ENCODE results near the gene ZCCHC3.

The ZCCHC3 gene

DNA sequence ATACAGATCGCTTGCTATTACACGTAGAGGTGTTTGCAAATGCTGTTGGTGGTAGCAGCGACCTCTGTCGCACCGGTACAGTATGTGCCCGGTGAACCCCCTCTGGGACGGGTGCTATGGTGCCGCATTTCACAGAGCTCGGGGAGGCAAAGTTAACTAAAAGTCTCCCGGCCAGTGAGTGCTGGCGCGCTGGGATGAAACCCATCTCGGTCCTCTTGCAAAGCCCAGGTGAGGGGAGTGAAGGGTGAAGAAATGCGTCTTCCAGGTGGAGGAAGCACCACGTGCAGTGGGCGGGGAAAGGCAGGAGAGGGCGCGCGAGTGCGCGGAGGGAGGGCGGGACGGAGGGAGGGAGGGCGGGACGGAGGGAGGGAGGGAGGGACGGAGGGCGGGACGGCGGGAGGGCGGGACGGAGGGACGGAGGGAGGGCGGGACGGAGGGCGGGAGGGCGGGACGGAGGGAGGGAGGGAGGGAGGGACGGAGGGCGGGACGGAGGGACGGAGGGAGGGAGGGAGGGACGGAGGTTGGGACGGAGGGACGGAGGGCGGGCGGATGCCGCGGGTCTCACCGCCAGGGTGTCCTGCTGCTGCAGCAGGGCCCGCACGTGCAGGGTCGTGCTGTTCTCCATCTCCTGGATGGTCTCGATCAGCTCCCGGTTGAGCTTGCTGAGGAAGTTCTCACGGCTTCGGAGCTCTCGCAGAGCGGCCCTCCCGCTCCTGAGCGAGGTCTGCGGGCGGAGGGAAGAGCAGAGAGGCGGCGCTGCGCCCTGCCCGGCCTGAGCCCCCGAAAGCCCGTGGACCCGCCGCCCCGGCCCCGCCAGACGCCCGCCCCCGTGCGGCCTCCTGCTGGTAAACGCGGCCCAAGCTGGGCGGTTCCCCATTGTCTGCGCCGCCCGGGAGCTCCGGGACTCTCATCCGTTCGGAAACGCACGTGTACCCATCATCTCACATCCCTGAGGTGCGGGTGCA lies 18.5 kb upstream of the ZCCHC3 start:
- no peak for DNase-seq (ENCODE audit: extremely low read depth in 1 of 2, low read depth in 1 of 2)

DNA sequence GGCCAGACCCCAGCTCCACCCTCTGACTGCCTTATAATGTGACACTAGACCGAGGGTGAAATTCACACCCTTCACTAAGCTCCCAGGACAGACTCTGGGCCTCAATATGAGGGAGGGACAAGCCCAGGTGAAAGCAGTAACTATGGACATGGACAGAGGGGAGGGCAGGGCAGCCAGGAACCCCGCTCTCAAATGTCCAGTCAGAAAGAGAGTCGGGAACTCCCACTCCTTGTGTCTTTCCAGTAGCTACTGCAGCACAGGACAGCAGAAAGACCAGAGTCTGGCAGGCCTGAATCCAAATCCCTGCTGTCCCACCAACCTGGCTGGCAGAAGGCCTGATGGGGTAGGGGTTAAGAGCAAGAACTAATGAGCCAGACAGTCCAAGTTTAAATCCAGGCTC lies 13.2 kb upstream of the ZCCHC3 start:
- DNase-seq (ENCODE audit: extremely low read depth in 1 of 2, low read depth in 1 of 2), result no peak

DNA sequence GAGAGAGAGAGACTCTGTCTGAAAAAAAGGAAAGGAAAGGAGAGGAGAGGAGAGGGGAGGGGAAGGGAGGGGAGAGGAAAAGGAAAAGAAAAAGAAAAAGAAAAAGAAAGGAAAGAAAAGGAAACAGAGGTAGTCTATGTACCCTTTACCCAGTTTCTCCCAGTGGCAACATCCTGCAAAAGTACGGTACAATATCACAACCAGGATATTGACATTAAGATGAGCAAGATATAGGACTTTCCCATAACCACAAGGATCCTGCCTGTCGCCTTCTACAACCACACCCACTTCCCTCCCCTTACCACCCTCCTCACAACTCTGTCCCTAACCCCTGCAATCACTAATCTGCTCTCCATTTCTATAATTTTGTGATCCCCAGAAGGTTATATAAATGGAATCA lies 10.9 kb upstream of the ZCCHC3 start:
- no peak for DNase-seq (ENCODE audit: extremely low read depth in 1 of 2, low read depth in 1 of 2)

DNA sequence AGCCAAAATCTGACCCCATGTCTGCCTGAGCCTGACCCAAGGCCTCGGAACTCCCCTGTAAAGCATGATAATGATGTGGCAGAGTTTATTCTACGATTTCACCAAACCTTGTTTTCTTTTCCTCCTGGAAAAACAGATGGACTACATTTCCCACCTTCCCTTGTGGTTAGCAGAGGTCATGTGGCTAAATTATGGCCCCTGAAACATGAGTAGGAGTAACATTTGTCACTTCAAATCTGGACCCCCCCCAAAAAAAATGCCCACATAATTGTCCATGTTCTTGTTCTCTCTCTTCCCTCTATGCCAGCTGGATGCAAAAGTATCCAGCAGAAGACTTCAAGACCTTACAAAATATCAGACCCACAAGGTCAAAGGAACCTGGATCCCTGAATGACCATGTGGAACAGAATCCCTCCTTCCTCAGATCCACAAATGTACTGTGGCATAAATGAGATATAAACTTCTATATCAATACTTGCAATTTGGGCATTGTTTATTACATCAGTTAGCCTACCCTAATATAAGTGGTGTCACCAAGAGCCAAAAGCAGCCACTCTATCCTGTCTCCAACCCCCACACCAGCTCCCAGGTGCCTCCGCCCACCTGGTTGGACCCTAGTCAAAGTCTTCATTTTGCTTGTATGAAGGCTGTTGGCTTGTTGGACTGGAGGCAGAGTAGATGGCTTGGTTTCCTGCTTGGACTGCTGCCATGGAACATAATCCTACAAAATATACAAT lies 8.2 kb upstream of the ZCCHC3 start:
- no peak for DNase-seq (ENCODE audit: extremely low read depth in 1 of 2, low read depth in 1 of 2)

DNA sequence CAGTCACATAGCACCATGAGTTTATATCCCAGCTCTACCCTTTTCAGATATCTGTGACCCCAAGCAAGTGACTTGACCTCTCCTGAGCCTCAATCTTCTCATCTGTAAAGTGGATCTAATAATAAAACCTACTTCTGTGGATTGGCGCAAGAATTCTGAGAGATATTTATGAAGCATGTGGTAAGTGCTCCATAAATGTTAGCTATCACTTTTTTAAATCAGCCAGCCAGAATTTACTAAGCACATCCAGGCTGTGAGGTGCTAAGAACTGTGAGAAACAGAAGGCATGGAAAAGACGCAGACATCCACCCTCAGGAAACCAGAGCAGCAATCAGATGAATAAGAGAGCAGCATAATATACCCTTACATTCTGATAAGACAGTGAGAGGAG lies 7.7 kb upstream of the ZCCHC3 start:
- no peak for DNase-seq (ENCODE audit: extremely low read depth in 1 of 2, low read depth in 1 of 2)

DNA sequence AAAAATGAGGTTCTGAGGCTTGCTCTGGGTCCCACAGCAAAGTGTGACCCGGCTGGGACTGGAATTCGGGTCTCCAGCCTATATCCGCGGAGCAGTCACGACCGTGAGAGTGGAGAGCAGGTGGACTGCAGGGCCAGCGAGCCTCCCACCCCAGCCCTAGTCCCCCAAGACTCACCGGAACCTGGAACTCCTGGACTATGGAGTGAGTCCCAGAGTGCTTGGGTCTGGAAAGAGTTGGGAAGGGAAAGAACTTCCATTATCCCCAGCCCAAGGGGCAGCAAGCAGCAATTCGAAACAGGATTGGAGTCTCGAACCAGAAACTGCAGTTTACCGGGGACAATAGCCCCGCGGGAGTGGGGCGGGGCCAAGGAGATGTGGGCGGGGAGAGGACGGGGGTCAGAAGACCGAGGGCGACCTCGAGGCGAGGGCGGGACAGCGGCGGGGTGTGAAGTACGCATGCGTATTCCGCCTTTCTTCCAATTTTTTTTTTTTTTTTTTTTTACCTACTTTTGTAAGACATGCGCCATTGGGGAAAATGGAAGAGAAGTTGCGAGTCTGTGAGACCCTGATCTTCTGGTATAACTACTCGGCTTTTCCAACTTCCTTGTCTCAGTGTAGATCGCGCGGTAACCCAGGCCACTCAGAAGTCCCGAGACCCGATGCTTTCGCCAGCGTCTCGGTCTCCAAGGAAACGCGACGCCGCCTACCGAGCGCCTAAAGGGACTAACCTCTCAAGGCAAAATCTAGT lies 7.1 kb upstream of the ZCCHC3 start, which contains the start of gene C20orf96:
C20orf96 (minus strand) TSS at position 667 of the 748 bp plus-strand sequence; CDS start at position 527, 140 bp downstream.
- peak; percentile 73 to 85 for DNase-seq (ENCODE audit: extremely low read depth in 1 of 2, low read depth in 1 of 2)

DNA sequence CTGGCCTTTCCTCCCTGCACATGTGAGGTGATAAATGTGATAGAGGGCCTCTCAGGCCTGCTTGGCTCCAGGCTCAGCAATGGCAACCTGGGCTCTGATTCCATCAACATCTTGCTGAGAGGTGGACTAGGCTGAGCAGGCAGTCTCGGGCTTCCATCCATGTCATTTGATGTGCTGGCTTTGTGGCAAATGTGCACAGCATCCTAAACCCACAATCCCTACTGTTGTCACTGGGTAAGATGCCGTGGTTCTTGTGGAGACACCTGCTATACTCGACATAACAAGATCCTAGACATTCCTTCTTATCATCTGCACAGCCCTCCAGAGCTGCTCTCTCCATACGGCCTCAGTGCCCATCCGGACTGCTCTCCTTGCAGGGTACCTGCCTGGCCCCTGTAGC lies 2.8 kb upstream of the ZCCHC3 start:
- no peak for DNase-seq (ENCODE audit: extremely low read depth in 1 of 2, low read depth in 1 of 2)

DNA sequence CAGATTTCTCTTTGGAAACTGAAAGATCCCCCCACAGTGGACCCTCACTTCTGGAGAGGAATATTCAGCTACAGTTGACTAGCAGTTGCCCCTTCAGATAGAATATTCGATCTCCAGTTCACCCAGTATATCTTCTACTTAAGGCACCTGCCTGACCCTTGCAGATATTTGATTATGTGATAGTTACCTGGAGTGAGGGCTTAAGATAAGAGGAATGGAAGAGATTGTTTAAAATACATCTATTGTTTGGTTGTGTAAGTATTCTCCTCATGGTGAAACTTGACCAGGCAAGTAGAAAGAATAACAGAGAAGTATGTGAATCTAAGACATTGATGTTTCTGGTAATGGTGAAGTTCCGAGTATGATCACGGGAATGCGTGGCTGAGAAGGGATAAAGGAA lies 1.6 kb upstream of the ZCCHC3 start:
- DNase-seq (ENCODE audit: extremely low read depth in 1 of 2, low read depth in 1 of 2), result no peak

DNA sequence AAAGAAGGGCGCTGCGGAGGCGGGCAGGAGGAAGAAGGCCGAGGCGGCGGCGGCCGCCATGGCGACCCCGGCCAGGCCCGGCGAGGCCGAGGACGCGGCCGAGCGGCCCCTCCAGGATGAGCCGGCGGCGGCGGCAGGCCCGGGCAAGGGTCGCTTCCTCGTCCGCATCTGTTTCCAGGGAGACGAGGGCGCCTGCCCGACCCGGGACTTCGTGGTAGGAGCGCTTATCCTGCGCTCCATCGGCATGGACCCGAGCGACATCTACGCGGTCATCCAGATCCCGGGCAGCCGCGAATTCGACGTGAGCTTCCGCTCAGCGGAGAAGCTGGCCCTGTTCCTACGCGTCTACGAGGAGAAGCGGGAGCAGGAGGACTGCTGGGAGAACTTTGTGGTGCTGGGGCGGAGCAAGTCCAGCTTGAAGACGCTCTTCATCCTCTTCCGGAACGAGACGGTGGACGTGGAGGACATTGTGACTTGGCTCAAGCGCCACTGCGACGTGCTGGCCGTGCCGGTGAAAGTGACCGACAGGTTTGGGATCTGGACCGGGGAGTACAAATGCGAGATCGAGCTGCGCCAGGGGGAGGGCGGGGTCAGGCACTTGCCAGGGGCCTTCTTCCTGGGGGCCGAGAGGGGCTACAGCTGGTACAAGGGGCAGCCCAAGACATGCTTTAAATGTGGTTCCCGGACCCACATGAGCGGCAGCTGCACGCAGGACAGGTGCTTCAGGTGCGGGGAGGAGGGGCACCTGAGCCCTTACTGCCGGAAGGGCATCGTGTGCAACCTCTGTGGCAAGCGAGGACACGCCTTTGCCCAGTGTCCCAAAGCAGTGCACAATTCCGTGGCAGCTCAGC lies 780 bp downstream of the ZCCHC3 start:
- DNase-seq (ENCODE audit: extremely low read depth in 1 of 2, low read depth in 1 of 2), result peak; percentile 19 to 28

DNA sequence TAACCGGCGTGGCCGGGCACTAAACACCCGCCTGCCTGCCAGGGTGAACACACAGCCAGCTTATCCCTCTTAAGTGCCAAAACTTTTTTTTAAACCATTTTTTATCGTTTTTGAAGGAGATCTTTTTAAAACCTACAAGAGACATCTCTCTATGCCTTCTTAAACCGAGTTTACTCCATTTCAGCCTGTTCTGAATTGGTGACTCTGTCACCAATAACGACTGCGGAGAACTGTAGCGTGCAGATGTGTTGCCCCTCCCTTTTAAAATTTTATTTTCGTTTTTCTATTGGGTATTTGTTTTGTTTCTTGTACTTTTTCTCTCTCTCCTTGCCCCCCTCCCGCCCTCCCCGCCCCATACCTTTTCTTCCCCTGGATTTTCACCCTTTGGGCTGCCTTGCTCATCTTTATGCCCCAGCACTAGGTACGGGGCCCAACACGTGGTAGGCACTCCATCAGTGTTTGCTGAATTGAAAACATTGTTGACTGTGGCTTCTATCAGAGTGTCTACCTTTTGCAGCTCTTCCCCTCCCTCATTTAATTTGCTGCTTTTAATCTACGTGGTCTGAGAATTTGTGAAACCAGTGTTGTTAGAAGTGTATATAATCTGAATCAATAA lies 1.5 kb downstream of the ZCCHC3 start:
- DNase-seq (ENCODE audit: extremely low read depth in 1 of 2, low read depth in 1 of 2), result no peak

DNA sequence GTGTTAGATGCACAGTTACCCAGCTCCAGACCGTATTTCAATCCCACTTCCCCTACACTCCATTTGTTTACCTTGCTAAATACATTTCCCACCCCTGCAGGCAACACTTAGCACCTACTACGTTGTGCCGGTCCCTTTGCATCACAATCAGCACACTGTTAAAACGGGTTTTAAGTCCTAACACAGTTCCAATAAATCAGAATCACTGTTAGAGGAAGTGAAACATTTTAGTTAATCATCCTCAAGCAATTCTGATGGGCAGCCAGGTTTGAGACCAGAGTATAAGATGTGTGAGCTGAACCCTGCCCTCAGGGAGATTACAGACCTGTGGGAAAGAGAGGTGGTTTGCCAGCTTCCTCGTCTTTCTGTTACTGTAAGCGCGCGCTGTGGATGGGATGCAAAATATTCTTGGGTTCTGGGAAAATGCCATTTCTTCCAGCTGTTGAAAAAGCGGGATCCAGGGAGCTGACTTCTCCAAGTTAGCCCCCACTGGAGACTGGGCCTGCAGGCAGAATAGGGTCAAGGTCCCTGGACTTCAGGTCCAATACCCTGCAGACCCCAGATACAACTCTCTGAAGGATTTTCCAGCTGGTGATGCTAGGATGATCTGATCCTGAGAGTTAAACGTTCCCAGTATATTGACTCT lies 3.1 kb downstream of the ZCCHC3 start:
- DNase-seq (ENCODE audit: extremely low read depth in 1 of 2, low read depth in 1 of 2), result no peak

DNA sequence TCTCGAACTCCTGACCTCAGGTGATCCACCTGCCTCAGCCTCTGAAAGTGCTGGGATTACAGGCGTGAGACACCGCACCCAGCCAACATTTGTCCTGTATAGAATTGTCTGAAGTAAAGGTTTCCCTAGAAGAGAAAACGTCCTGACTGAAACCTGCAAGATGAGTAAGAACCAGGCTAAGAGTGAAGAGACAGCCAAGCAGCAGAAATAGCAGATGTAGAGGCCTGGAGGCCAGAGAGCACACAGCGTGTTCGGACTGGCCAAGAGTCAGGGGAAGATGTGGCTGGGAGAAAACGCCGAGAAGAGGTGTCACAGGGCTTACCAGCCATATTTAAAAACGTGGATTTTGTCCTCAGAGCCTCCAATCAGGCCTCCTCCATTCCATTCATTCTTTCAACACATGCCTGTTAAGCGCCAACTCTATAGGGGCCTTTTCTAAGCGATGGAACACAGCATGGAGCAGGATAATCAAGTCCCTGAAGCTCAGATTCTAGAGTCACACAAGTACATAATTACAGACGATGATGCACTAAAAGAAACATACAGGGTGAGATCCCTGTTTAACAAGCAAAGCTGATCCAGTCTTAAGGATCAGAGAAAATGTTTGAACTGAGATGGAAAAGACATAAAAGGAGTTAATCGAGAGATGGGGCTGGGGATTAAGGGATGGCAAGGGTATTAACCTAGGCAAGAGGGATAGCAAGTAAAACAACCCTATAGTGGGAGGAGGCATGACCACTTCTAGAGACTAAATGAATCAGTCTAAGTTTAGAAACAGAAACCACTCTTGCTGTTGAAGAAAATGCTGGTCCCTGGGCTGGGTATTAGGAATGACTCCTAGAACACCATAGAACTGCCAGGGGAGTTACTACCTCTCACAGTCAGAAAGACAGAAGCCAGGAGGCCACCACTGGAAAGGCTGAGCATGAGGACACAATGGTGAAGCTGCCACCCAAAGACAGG lies 4.8 kb downstream of the ZCCHC3 start:
- DNase-seq (ENCODE audit: extremely low read depth in 1 of 2, low read depth in 1 of 2), result no peak

DNA sequence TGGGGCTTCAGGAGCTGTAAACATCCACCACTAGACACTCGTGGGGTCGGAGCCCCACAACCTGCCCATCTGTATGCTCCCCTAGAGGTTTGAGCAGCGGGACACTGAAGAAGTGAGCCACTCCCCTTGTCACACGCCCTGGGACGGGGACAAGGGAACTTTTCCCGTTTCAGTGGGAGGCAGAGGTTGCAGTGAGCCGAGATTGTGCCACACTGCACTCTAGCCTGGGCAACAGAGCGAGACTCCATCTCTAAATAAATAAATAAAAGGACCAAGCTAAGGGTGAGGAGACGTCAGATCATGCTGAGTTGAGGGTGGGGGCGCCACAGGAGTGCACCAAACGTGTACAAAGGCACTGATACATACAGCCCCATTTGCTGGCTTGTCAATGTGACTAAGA lies 8.4 kb downstream of the ZCCHC3 start:
- no peak for DNase-seq (ENCODE audit: extremely low read depth in 1 of 2, low read depth in 1 of 2)

DNA sequence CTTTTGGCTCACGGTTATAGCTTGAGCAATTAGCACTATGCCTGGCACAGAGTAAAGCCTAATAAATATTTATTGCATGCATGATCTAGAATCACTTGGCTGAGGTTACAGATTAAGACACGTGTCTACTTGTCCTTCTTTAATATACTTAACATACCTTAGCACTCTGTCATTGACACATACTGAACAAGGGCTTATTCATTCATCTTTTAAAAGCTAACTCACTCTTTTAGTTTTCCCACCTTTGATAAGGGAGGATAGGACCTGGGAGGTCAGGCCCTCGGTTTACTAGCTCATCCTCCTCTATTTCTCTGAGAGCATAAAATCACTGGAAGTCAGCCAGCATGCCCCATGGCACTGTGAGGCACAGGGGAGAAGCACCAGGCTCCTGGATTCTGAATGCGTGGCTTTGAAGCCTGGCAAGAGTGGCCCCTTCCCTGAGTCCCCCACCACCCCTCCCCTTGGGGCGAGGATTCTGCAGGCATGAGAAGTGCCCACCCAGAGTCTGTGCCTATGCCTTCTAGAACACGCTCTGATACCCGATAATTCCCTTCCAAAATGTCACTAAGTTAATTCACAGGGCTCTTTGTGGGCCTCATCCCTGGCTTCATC lies 11.2 kb downstream of the ZCCHC3 start:
- DNase-seq (ENCODE audit: extremely low read depth in 1 of 2, low read depth in 1 of 2), result no peak

DNA sequence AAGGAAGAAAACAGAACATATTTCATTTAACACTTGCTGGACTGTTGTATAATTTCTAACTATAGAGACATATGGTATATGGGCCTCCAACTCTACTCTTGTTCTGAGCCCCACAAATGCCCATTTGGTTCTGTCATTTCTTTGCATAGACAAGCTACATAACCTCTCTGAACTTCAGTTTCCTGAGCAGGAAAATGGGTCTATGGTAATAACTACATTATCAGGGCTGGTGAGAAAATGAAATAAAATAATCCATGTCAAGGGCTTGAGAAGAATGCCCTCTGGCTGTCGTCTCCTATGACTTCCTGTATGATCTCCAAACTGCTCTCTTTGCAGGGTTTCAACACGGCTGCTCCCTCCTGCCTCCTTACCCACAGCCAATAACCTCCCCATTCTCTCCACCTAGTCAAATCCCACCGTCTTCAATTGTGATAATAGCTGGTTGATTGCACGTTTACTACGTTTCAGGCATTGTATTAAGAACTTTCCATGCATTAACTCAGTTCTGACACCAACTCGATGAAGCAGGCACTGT lies 12.0 kb downstream of the ZCCHC3 start:
- DNase-seq (ENCODE audit: extremely low read depth in 1 of 2, low read depth in 1 of 2), result no peak

DNA sequence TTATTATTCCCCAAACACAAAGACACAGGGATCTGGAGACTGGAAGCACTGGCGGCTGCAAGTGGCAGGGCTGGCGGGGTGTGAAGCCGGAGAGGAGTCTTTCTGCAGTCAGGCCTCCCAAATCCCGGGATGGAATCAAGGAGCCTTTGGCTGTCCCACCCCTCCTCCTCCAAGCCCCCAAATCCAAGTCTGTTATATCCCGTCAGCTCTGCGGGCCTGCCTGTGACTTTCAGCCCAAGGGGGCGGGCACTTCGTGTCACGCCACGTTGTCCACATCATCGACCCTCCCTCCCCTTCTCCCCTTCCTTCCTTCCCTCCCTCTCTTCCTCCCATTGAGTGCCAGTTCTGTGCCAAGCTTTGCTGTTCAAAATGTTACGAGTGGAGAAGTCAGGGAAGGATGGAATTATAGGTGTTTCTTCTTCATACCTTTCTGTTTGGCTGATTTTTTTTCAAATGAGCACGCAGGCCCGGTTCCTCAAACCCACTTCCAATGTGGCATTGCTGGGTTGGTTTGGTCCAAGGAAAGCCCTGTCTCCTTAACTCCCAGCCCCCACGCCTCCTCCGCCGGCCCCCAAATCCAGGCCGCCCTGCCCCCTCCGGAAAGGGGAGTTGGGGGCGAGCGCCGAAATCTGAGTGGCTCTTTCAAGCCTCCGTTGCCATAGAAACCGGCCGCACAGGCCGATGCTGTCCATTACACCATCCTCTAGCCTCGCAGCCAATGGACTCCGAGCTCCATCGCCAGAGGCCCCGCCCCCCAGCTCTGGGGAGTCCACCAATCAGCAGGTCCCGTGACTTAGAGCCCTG lies 12.7 kb downstream of the ZCCHC3 start:
- DNase-seq (ENCODE audit: extremely low read depth in 1 of 2, low read depth in 1 of 2), result peak; percentile 69 to 92

DNA sequence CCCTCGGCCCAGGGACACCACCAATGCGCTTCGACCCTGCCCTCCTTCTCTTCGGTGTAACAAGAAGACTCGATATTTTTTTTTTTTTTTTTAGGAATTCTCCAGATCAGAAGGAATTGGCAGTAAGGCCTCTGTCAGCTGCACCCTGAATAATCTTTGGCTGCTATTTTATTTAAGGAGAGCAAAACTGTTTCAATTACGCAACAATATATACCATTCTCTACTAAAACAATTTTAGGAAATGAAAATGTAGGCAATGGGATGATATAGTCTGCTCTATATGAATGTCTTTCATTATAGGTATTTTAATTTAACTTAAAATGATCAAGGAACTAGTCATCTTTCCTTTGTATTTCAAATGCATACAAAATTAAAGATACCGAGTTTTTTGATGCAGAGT lies 13.3 kb downstream of the ZCCHC3 start:
- DNase-seq (ENCODE audit: extremely low read depth in 1 of 2, low read depth in 1 of 2), result no peak
